ENCODE measurements around the gene XIST.

- TF ChIP-seq CTCF (IDR thresholded peaks at IDR 0.05) = no peak
- no peak for TF ChIP-seq POLR2A (IDR thresholded peaks at IDR 0.05)
Observed at GRCh38 chrX:73817393-73818199, 34.9 kb downstream of the XIST start.
